GM23338 (cell line): Measurements from ENCODE around the gene MAP2K3.
"Not testable (repeated sequence)": the region's sequence is repeated elsewhere in the genome, so short reads cannot be mapped to it uniquely, and the experiment has no call there.

ENCODE experiments used
- EZH2 ChIP-seq: fragments of 200-600 bp; sonication (generic); IDR thresholded peaks from one replicate; pipeline ENCODE4 v1.8.0; 2017; ENCODE audit warnings: antibody characterized with exemption, mild to moderate bottlenecking, low read depth; ENCODE audit not compliant: unreplicated experiment
- JUNB ChIP-seq: IDR thresholded peaks from one replicate; pipeline ENCODE4 v1.6.1; 2016; ENCODE audit warnings: antibody characterized with exemption; ENCODE audit not compliant: unreplicated experiment
- POLR2AphosphoS5 ChIP-seq: IDR thresholded peaks from 2 replicates; pipeline ENCODE4 v1.6.1; 2016; ENCODE audit warnings: antibody characterized with exemption, low read depth
- TF ChIP-seq, protein P1 (sequence below), 2 experiments: fragments of 200-600 bp in 1 of 2; sonication (generic) in 1 of 2; conservative IDR thresholded peaks; 2 replicates each; pipeline versions ENCODE4 v1.5.1 to v1.6.1; 2016 to 2017; ENCODE audit warnings: antibody characterized with exemption in 2 of 2, low read depth in 2 of 2, mild to moderate bottlenecking in 2 of 2, moderate library complexity in 1 of 2

DNA sequence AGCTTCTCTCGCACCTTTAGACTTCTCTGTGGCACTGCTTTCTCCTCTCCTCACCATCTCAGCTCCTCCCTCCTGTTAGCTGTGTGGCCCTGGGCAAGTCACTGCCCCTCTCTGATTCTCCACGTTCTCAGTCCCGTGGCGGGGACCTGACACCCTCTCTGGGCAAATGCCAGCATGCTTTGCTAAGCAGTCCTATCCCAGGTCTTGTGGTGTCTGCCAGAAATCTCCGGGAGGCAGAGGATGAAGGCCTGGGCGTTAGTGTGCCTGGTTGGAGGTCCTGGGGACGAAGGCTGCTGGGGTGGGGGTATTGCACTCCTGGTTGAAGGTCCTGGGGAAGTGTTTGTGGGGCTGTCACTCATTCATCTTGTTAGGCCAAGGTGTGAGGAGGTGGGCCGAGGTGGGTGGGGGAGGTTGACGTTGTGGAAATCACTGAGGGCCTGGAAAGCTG is 37.3 kb downstream of the MAP2K3 start:
- TF ChIP-seq, protein P1, sequence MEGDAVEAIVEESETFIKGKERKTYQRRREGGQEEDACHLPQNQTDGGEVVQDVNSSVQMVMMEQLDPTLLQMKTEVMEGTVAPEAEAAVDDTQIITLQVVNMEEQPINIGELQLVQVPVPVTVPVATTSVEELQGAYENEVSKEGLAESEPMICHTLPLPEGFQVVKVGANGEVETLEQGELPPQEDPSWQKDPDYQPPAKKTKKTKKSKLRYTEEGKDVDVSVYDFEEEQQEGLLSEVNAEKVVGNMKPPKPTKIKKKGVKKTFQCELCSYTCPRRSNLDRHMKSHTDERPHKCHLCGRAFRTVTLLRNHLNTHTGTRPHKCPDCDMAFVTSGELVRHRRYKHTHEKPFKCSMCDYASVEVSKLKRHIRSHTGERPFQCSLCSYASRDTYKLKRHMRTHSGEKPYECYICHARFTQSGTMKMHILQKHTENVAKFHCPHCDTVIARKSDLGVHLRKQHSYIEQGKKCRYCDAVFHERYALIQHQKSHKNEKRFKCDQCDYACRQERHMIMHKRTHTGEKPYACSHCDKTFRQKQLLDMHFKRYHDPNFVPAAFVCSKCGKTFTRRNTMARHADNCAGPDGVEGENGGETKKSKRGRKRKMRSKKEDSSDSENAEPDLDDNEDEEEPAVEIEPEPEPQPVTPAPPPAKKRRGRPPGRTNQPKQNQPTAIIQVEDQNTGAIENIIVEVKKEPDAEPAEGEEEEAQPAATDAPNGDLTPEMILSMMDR (conservative IDR thresholded peaks at IDR 0.05; ENCODE audit: low read depth in 2 of 2) = not testable (repeated sequence)
- TF ChIP-seq EZH2, POLR2AphosphoS5, JUNB: not testable (repeated sequence)
